Measurements from ENCODE around the gene JAML. TPM values are rescaled to one million over a fixed set of nuclear protein-coding genes. Genes with fewer than 3 reads are reported as not detected.

Gene JAML
- total and polyA plus RNA-seq, 2 of the 4 experiments (the other 2 are of a cell fraction), result not detected

DNA sequence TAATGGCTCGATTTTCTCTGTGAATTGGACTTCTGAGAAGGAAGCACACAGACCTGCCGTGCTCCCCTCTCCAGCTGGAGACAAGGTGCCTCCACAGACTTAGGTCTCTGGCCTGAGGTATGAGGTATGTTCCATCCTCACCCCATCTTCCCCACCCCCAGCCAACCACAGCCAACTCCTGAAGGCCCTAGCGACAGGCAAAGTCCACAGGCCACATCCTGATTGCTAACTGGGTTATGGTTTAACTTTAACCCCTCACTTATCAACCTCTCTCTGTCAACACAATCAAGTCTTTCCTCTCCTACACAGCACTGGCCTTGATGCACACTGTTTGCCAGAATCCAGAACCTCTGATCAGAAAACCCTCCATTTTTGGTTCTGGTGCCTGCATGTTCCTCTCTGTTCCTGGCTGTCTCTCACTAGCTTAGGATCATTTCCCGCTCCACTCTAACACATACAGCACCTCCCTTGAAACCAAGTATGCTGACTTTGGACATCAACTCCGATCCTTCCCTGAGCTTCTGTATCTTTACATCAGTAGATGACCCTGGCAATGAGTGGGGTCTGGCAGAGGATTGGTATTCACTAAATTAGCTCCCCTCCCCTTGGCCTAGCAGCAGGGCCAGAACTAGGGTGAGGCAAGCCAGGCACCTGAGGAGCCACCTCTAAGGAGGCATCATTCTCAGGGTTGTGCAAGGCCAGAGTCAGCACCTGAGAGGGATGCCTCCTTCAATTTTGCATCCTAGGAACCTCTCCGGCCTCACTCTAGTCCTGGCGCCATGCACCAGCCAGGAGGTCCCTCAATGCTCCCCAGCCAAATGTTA, 22.0 kb downstream of the JAML start:
- Histone ChIP-seq H3K23ac (ENCODE audit: low read depth, low read length) (no peak overlapping the region), H4K5ac (ENCODE audit: low read depth, low read length) (no peak overlapping the region), H3K27ac (ENCODE audit: insufficient read depth, low read length) (no peak overlapping the region), H3K9me1 (ENCODE audit: insufficient read depth, low read length) (no peaks in the 10 kb centered on the region), H3K27me3 (ENCODE audit: control insufficient read depth, insufficient read depth, low read length) (peaks cover 10% of the 10 kb centered on the region), H3K4me3 (ENCODE audit: insufficient read depth, low read depth, low read length) (no peak overlapping the region), H3K4me2 (ENCODE audit: low read depth, low read length) (no peak overlapping the region), H2AK9ac (replicated peaks; ENCODE audit: low read depth, low read length, poor library complexity) (no peak overlapping the region), H3K56ac (ENCODE audit: extremely low read depth, insufficient read depth, low read length) (no peak overlapping the region), H2BK20ac (ENCODE audit: low read depth, low read length) (no peak overlapping the region), H2BK120ac (ENCODE audit: low read depth, low read length) (no peak overlapping the region), H2BK5ac (ENCODE audit: low read depth, low read length, poor library complexity, severe bottlenecking) (no peak overlapping the region), H2BK15ac (ENCODE audit: low read depth, low read length) (no peak overlapping the region), H4K91ac (ENCODE audit: insufficient read depth, low read depth, low read length) (no peak overlapping the region), H3K18ac (ENCODE audit: low read depth, low read length) (no peak overlapping the region), H3K4me1 (ENCODE audit: control insufficient read depth, insufficient read depth, low read length) (no peaks in the 10 kb centered on the region), H3K36me3 (ENCODE audit: control insufficient read depth, insufficient read depth, low read length) (no peaks in the 10 kb centered on the region), H3K4ac (ENCODE audit: low read depth, low read length) (no peak overlapping the region), H4K20me1 (ENCODE audit: insufficient read depth, low read length) (no peaks in the 10 kb centered on the region), H2AK5ac (ENCODE audit: low read depth, low read length) (no peak overlapping the region), H3K9me3 (ENCODE audit: control insufficient read depth, insufficient read depth, low read length) (no peaks in the 10 kb centered on the region), H3K14ac (replicated peaks; ENCODE audit: low read depth, low read length) (no peak overlapping the region), H3K9ac (ENCODE audit: low read depth, low read length) (no peak overlapping the region), H2AFZ (replicated peaks; ENCODE audit: low read length, poor library complexity) (no peak overlapping the region), H3K79me1 (ENCODE audit: low read depth in 1 of 2, low read length in 2 of 2) (no peaks in the 10 kb centered on the region), H4K8ac (ENCODE audit: low read depth in 2 of 2, low read length in 2 of 2) (no peak overlapping the region)
- ATAC-seq (ENCODE audit: low read depth) (no peak), DNase-seq (no peak)
- 74% methylated on average over 3 of the region's 7 CpGs; no CpG with 5 or more reads in 1 of the 2 experiments for WGBS, 2 experiments (ENCODE audit: extremely low coverage in 2 of 2, insufficient read length in 1 of 2)
- dilution Hi-C loops (cut with HindIII; ENCODE audit: low sequenced_read_pairs, unreplicated experiment), result no loop called here
- ChIA-PET POLR2A (ENCODE audit: unreplicated experiment) (no interaction called here), CTCF (no interaction called here)
- TF ChIP-seq, protein P1, sequence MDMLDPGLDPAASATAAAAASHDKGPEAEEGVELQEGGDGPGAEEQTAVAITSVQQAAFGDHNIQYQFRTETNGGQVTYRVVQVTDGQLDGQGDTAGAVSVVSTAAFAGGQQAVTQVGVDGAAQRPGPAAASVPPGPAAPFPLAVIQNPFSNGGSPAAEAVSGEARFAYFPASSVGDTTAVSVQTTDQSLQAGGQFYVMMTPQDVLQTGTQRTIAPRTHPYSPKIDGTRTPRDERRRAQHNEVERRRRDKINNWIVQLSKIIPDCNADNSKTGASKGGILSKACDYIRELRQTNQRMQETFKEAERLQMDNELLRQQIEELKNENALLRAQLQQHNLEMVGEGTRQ (IDR thresholded peaks at IDR 0.05; ENCODE audit: low read depth, low read length), result no peak
- TF ChIP-seq RAD21 (IDR thresholded peaks at IDR 0.05; ENCODE audit: low read length) (no peak), CHD1 (IDR thresholded peaks at IDR 0.05; ENCODE audit: low read depth, low read length) (no peak), MAFK (IDR thresholded peaks at IDR 0.05; ENCODE audit: low read depth, low read length) (no peak), NFE2L2 (IDR thresholded peaks at IDR 0.05; ENCODE audit: low read depth, low read length) (no peak), RFX5 (IDR thresholded peaks at IDR 0.05; ENCODE audit: low read depth, low read length) (no peak), POLR2A (IDR thresholded peaks at IDR 0.05; ENCODE audit: low read depth, low read length) (no peak), BHLHE40 (IDR thresholded peaks at IDR 0.05; ENCODE audit: low read depth, low read length) (no peak), RCOR1 (IDR thresholded peaks at IDR 0.05; ENCODE audit: insufficient replicate concordance, low read length) (no peak), SMC3 (IDR thresholded peaks at IDR 0.05; ENCODE audit: low read depth, low read length) (no peak), MXI1 (IDR thresholded peaks at IDR 0.05; ENCODE audit: borderline replicate concordance, low read depth, low read length) (no peak), MAZ (IDR thresholded peaks at IDR 0.05; ENCODE audit: borderline replicate concordance, low read depth, low read length) (no peak), FOS (IDR thresholded peaks at IDR 0.05; ENCODE audit: low read depth, low read length) (no peak), CEBPB (IDR thresholded peaks at IDR 0.05; ENCODE audit: low read depth, low read length) (no peak)
- TF ChIP-seq, protein P2, sequence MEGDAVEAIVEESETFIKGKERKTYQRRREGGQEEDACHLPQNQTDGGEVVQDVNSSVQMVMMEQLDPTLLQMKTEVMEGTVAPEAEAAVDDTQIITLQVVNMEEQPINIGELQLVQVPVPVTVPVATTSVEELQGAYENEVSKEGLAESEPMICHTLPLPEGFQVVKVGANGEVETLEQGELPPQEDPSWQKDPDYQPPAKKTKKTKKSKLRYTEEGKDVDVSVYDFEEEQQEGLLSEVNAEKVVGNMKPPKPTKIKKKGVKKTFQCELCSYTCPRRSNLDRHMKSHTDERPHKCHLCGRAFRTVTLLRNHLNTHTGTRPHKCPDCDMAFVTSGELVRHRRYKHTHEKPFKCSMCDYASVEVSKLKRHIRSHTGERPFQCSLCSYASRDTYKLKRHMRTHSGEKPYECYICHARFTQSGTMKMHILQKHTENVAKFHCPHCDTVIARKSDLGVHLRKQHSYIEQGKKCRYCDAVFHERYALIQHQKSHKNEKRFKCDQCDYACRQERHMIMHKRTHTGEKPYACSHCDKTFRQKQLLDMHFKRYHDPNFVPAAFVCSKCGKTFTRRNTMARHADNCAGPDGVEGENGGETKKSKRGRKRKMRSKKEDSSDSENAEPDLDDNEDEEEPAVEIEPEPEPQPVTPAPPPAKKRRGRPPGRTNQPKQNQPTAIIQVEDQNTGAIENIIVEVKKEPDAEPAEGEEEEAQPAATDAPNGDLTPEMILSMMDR (conservative IDR thresholded peaks at IDR 0.05; ENCODE audit: low read depth, low read length), result no peak
- TF ChIP-seq, protein P3, sequence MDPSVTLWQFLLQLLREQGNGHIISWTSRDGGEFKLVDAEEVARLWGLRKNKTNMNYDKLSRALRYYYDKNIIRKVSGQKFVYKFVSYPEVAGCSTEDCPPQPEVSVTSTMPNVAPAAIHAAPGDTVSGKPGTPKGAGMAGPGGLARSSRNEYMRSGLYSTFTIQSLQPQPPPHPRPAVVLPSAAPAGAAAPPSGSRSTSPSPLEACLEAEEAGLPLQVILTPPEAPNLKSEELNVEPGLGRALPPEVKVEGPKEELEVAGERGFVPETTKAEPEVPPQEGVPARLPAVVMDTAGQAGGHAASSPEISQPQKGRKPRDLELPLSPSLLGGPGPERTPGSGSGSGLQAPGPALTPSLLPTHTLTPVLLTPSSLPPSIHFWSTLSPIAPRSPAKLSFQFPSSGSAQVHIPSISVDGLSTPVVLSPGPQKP (IDR thresholded peaks at IDR 0.05; ENCODE audit: borderline replicate concordance, low read depth, low read length), result no peak
- in situ Hi-C loops (cut with MboI; ENCODE audit: low sequenced_read_pairs), result no loop called here
- intact Hi-C loops (cut with micrococcal nuclease), result no loop called here
- no TSS peak for BruUV-seq (replicated peaks)
